Activated B cell treated with CpG ODN at 0.5 μM for 24 hours (primary cell): Measurements from ENCODE around the gene CGRRF1. TPM values are rescaled to one million over a fixed set of nuclear protein-coding genes. Genes with fewer than 3 reads are reported as not detected.
A peak's percentile ranks its signal among the peaks of the same experiment; 100 is the strongest.

Experiments
- ATAC-seq: fragments of 200-7000 bp; cut with Tn5 transposase; one replicate; pipeline ENCODE4 v1.10.0; 2021; ENCODE audit warnings: low read depth, mild to moderate bottlenecking, moderate library complexity
- CTCF ChIA-PET: fragments of 350-600 bp; sonication (Branson Sonifier 250); formaldehyde crosslinking; loops from one replicate; lab custom pipeline; 2021; ENCODE audit warnings: antibody characterized with exemption; lab: Charles Lee
- POLR2A ChIA-PET: fragments of 350-600 bp; sonication (Branson Sonifier 250); formaldehyde crosslinking; loops from one replicate; lab custom pipeline; 2021; ENCODE audit warnings: antibody characterized with exemption; lab: Charles Lee
- DNase-seq: peaks from one replicate; pipeline ENCODE4 v3.0.0; 2022
- H3K27ac Mint-ChIP-seq: one replicate; pipeline ENCODE4 v1.8.0; 2020; ENCODE audit warnings: mixed read lengths
- H3K27me3 Mint-ChIP-seq: one replicate; pipeline ENCODE4 v1.8.0; 2021; ENCODE audit warnings: mixed read lengths
- H3K36me3 Mint-ChIP-seq: one replicate; pipeline ENCODE4 v1.8.0; 2021; ENCODE audit warnings: low read depth, mixed read lengths
- H3K4me1 Mint-ChIP-seq: one replicate; pipeline ENCODE4 v1.8.0; 2021; ENCODE audit warnings: mixed read lengths
- H3K4me3 Mint-ChIP-seq: one replicate; pipeline ENCODE4 v1.8.0; 2020; ENCODE audit warnings: mild to moderate bottlenecking, mixed read lengths
- H3K9me3 Mint-ChIP-seq: one replicate; pipeline ENCODE4 v1.8.0; 2020; ENCODE audit warnings: mixed read lengths
- CTCF ChIP-seq: fragments of 200-600 bp; IDR thresholded peaks from one replicate; pipeline ENCODE4 v1.8.0; 2022; ENCODE audit warnings: antibody characterized with exemption, mild to moderate bottlenecking
- intact Hi-C: fragments of 100-400 bp; cut with micrococcal nuclease; formaldehyde crosslinking; loops from one replicate; pipeline ENCODE4 v1.15.1; 2024
- total RNA-seq: library from RNA; stranded (reverse); gene quantifications from 2 replicates; pipeline ENCODE4 v1.2.3, GENCODE V29; 2022

Gene CGRRF1
- total RNA-seq: 11.9 and 14.1 TPM in 2 replicates

GRCh38 chr14:54509546-54510501 lies at the start of gene CGRRF1:
Gene CGRRF1 (plus strand): TSS chr14:54509906. CDS start chr14:54509960, 54 bp downstream.
- ATAC-seq (peak; percentile 98), DNase-seq (peak; percentile 98)
- H3K9me3 Mint-ChIP-seq: no peaks in the 10 kb centered on the region
- intact Hi-C loops: loop anchor here (1.0 to 5.0 kb wide), 10 partner anchors 21 to 1718 kb away; partner anchors contain the start of genes CNIH1, DDHD1, FBXO34 and GCH1
- H3K4me1 Mint-ChIP-seq: peaks cover 41% of the 10 kb centered on the region
- H3K4me3 Mint-ChIP-seq: peak within 1 kb of the TSS; percentile 95
- no peaks in the 10 kb centered on the region for H3K27me3 Mint-ChIP-seq
- ChIA-PET CTCF (interaction anchor here (1.1 to 2.3 kb wide), 4 partner anchors 22 to 264 kb away, joined by 3 to 13 read pairs (median 6); partner anchors contain the start of genes GMFB and SAMD4A), POLR2A (interaction anchor here (0.5 to 2.8 kb wide), 11 partner anchors 9 to 541 kb away, joined by 3 to 37 read pairs (median 3); partner anchors contain the start of genes GMFB, MAPK1IP1L and SAMD4A)
- peaks cover 22% of the 10 kb centered on the region for H3K36me3 Mint-ChIP-seq
- TF ChIP-seq CTCF: no peak
- peak within 1 kb of the TSS; percentile 89 for H3K27ac Mint-ChIP-seq

GRCh38 chr14:54462048-54462447 lies 47.7 kb upstream of the CGRRF1 start:
- H3K27ac Mint-ChIP-seq: no peak overlapping the region
- TF ChIP-seq CTCF: no peak
- H3K36me3 Mint-ChIP-seq: peaks cover 3% of the 10 kb centered on the region
- ChIA-PET CTCF (no interaction called here), POLR2A (no interaction called here)
- intact Hi-C loops: no loop called here
- no peak for ATAC-seq
- H3K4me3 Mint-ChIP-seq: no peak overlapping the region
- DNase-seq: no peak
- H3K4me1 Mint-ChIP-seq: no peaks in the 10 kb centered on the region
- peaks cover 5% of the 10 kb centered on the region for H3K9me3 Mint-ChIP-seq
- no peaks in the 10 kb centered on the region for H3K27me3 Mint-ChIP-seq

GRCh38 chr14:54465654-54466053 lies 44.1 kb upstream of the CGRRF1 start:
- Mint-ChIP-seq H3K27ac (no peak overlapping the region), H3K9me3 (peaks cover 13% of the 10 kb centered on the region), H3K27me3 (no peaks in the 10 kb centered on the region), H3K4me1 (no peaks in the 10 kb centered on the region), H3K4me3 (no peak overlapping the region), H3K36me3 (peaks cover 9% of the 10 kb centered on the region)
- CTCF ChIA-PET: no interaction called here
- intact Hi-C loops: no loop called here
- ATAC-seq: no peak
- no peak for TF ChIP-seq CTCF
- no peak for DNase-seq
- POLR2A ChIA-PET: interaction anchor here (0.6 kb wide), 1 partner anchor 31 kb away, joined by 3 read pairs; no protein-coding TSS in a partner anchor

- Mint-ChIP-seq H3K4me1 (no peaks in the 10 kb centered on the region), H3K27me3 (no peaks in the 10 kb centered on the region), H3K4me3 (no peak overlapping the region), H3K36me3 (peaks cover 16% of the 10 kb centered on the region), H3K9me3 (peaks cover 13% of the 10 kb centered on the region), H3K27ac (no peak overlapping the region)
- intact Hi-C loops: no loop called here
- ATAC-seq (no peak), DNase-seq (no peak)
- POLR2A ChIA-PET: no interaction called here
- TF ChIP-seq CTCF: no peak
- CTCF ChIA-PET: no interaction called here
Observed at GRCh38 chr14:54467280-54467679, 42.4 kb upstream of the CGRRF1 start.

GRCh38 chr14:54470701-54471100 lies 39.0 kb upstream of the CGRRF1 start:
- Mint-ChIP-seq H3K36me3 (peaks cover 41% of the 10 kb centered on the region), H3K27ac (no peak overlapping the region), H3K9me3 (peaks cover 13% of the 10 kb centered on the region), H3K4me3 (no peak overlapping the region), H3K27me3 (no peaks in the 10 kb centered on the region), H3K4me1 (peaks cover 3% of the 10 kb centered on the region)
- DNase-seq (no peak), ATAC-seq (no peak)
- no peak for TF ChIP-seq CTCF
- CTCF ChIA-PET: no interaction called here
- intact Hi-C loops: no loop called here
- POLR2A ChIA-PET: interaction anchor here (2.8 kb wide), 1 partner anchor 18 kb away, joined by 9 read pairs; the partner anchor contains the start of gene GMFB
